GM12864 (cell line): ENCODE data around the gene LRRC71.

ENCODE experiments used
- DNase-seq: peaks from one replicate; pipeline ENCODE4 v3.0.0-alpha.2; 2011; ENCODE audit warnings: low read depth
- H3K4me3 ChIP-seq: 2 replicates; pipeline ENCODE4 v1.5.1; 2011; ENCODE audit warnings: mild to moderate bottlenecking, low read depth, low read length, control low read depth
- CTCF ChIP-seq: IDR thresholded peaks from 2 replicates; pipeline ENCODE4 v1.5.1; 2011; ENCODE audit warnings: low read depth, mild to moderate bottlenecking, moderate library complexity, low read length, control low read depth, inconsistent platforms; ENCODE audit errors: missing control alignments

Gene LRRC71

GRCh38 chr1:156947127-156947526 lies 26.7 kb downstream of the LRRC71 start:
- H3K4me3 ChIP-seq, result no peak overlapping the region
- DNase-seq, result no peak
- TF ChIP-seq CTCF, result no peak

GRCh38 chr1:156947818-156948525 lies 27.5 kb downstream of the LRRC71 start:
- no peak for TF ChIP-seq CTCF
- no peak overlapping the region for H3K4me3 ChIP-seq
- DNase-seq, result no peak

- H3K4me3 ChIP-seq, result no peak overlapping the region
- TF ChIP-seq CTCF, result peak; percentile 51
- no peak for DNase-seq
Observed at GRCh38 chr1:156948708-156949107, 28.3 kb downstream of the LRRC71 start.

GRCh38 chr1:156949127-156949526 lies 28.7 kb downstream of the LRRC71 start:
- no peak overlapping the region for H3K4me3 ChIP-seq
- no peak for DNase-seq
- no peak for TF ChIP-seq CTCF

GRCh38 chr1:156951371-156951770 lies 30.9 kb downstream of the LRRC71 start:
- H3K4me3 ChIP-seq, result no peak overlapping the region
- TF ChIP-seq CTCF, result no peak
- no peak for DNase-seq

GRCh38 chr1:156953571-156953970 lies 33.1 kb downstream of the LRRC71 start:
- TF ChIP-seq CTCF, result no peak
- no peak for DNase-seq
- H3K4me3 ChIP-seq, result no peak overlapping the region

GRCh38 chr1:156956333-156956732 lies 35.9 kb downstream of the LRRC71 start:
- H3K4me3 ChIP-seq, result no peak overlapping the region
- DNase-seq, result no peak
- no peak for TF ChIP-seq CTCF
